Measurements from ENCODE around the gene AP4M1.

DNA sequence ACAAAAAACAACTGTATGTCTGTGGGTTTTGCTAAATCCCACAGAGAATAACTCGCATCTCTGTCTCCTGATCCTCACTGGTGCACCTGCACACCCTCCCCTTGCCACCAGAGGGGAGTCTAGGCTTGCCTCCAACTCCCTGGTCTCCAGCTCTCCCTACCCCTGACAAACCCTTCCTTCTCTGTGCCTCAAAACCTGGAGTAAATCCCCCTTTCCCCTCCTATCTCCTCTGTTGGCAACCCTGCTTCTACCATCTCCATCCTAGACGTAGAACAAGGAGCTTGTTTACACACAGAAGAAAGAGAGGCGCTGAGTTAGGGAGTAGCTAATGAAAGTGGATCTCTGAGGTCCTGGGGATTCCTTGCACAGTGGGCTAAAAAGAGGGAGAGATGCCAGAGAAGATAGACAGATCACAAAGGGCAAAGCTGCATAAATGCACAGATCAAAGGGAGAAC lies 31.3 kb downstream of the AP4M1 start:
- TF ChIP-seq, protein P1, sequence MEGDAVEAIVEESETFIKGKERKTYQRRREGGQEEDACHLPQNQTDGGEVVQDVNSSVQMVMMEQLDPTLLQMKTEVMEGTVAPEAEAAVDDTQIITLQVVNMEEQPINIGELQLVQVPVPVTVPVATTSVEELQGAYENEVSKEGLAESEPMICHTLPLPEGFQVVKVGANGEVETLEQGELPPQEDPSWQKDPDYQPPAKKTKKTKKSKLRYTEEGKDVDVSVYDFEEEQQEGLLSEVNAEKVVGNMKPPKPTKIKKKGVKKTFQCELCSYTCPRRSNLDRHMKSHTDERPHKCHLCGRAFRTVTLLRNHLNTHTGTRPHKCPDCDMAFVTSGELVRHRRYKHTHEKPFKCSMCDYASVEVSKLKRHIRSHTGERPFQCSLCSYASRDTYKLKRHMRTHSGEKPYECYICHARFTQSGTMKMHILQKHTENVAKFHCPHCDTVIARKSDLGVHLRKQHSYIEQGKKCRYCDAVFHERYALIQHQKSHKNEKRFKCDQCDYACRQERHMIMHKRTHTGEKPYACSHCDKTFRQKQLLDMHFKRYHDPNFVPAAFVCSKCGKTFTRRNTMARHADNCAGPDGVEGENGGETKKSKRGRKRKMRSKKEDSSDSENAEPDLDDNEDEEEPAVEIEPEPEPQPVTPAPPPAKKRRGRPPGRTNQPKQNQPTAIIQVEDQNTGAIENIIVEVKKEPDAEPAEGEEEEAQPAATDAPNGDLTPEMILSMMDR (conservative IDR thresholded peaks at IDR 0.05): peak; percentile 94
- no peak for TF ChIP-seq ZFX (IDR thresholded peaks at IDR 0.05)
